Neural progenitor cell (in vitro differentiated cells): Measurements from ENCODE around the gene AKIRIN2. TPM values are rescaled to one million over a fixed set of nuclear protein-coding genes. Genes with fewer than 3 reads are reported as not detected.

ENCODE experiments used
- DNase-seq: peaks from one replicate; pipeline ENCODE4 v3.0.0-alpha.2; 2016; ENCODE audit warnings: low spot score
- H2AFZ ChIP-seq: fragments of 200-600 bp; sonication (generic); replicated peaks from 2 replicates; pipeline ENCODE4 v1.6.1; 2016; ENCODE audit warnings: antibody characterized with exemption
- H3F3A ChIP-seq: fragments of 200-600 bp; sonication (generic); 2 replicates; pipeline ENCODE4 v1.6.1; 2016; ENCODE audit warnings: antibody characterized with exemption, low read depth
- H3K27ac ChIP-seq: fragments of 200-600 bp; sonication (generic); 2 replicates; pipeline ENCODE4 v1.5.1; 2016; ENCODE audit warnings: mild to moderate bottlenecking
- H3K27me3 ChIP-seq: fragments of 200-600 bp; sonication (generic); 2 replicates; pipeline ENCODE4 v1.6.1; 2016; ENCODE audit warnings: mild to moderate bottlenecking, moderate library complexity
- H3K36me3 ChIP-seq: fragments of 200-600 bp; sonication (generic); 2 replicates; pipeline ENCODE4 v1.5.1; 2016
- H3K4me1 ChIP-seq: fragments of 200-600 bp; sonication (generic); 2 replicates; pipeline ENCODE4 v1.6.1; 2016; ENCODE audit warnings: mixed run types
- H3K4me2 ChIP-seq: fragments of 200-600 bp; sonication (generic); 2 replicates; pipeline ENCODE4 v1.6.1; 2016
- H3K4me3 ChIP-seq: fragments of 200-600 bp; sonication (generic); 2 replicates; pipeline ENCODE4 v1.5.1; 2016
- H3K79me2 ChIP-seq: fragments of 200-600 bp; sonication (generic); 2 replicates; pipeline ENCODE4 v1.6.1; 2016; ENCODE audit warnings: low read depth
- H3K9ac ChIP-seq: fragments of 200-600 bp; sonication (generic); 2 replicates; pipeline ENCODE4 v1.6.1; 2016
- H3K9me3 ChIP-seq: fragments of 200-600 bp; sonication (generic); 2 replicates; pipeline ENCODE4 v1.5.1; 2016; ENCODE audit warnings: low read depth
- H4K20me1 ChIP-seq: fragments of 200-600 bp; sonication (generic); 2 replicates; pipeline ENCODE4 v1.6.1; 2016; ENCODE audit warnings: low read depth
- H3K27ac Mint-ChIP-seq: 3 replicates; pipeline ENCODE4 v1.8.0; 2021; ENCODE audit warnings: mixed read lengths
- H3K27me3 Mint-ChIP-seq: 2 replicates; pipeline ENCODE4 v1.8.0; 2022; ENCODE audit warnings: low read depth, mild to moderate bottlenecking, inconsistent platforms, moderate library complexity, mixed read lengths; ENCODE audit not compliant: insufficient read depth
- H3K36me3 Mint-ChIP-seq: 3 replicates; pipeline ENCODE4 v1.8.0; 2021; ENCODE audit warnings: mixed read lengths
- H3K4me1 Mint-ChIP-seq: 3 replicates; pipeline ENCODE4 v1.8.0; 2021; ENCODE audit warnings: mixed read lengths
- H3K4me3 Mint-ChIP-seq: 3 replicates; pipeline ENCODE4 v1.8.0; 2021; ENCODE audit warnings: mild to moderate bottlenecking, moderate library complexity, mixed read lengths
- H3K9me3 Mint-ChIP-seq: 3 replicates; pipeline ENCODE4 v1.8.0; 2020; ENCODE audit warnings: mixed read lengths
- CTCF ChIP-seq: fragments of 200-600 bp; sonication (generic); IDR thresholded peaks from 2 replicates; pipeline ENCODE4 v1.5.1; 2017; ENCODE audit warnings: antibody characterized with exemption, mild to moderate bottlenecking
- EZH2 ChIP-seq: fragments of 200-600 bp; sonication (generic); IDR thresholded peaks from 2 replicates; pipeline ENCODE4 v1.6.1; 2017; ENCODE audit warnings: antibody characterized with exemption, mild to moderate bottlenecking, moderate library complexity
- EZH2phosphoT487 ChIP-seq: fragments of 200-600 bp; sonication (generic); IDR thresholded peaks from 2 replicates; pipeline ENCODE4 v1.6.1; 2017; ENCODE audit warnings: antibody characterized with exemption
- total RNA-seq: library from RNA; depleted of rRNA; stranded (reverse); fragments of >200 nt; gene quantifications from 2 replicates; pipeline ENCODE4 v1.2.3, GENCODE V29; 2015; ENCODE audit warnings: low replicate concordance

Gene AKIRIN2
- total RNA-seq, 1 donor from 2014 or later, result 76.7 TPM

DNA sequence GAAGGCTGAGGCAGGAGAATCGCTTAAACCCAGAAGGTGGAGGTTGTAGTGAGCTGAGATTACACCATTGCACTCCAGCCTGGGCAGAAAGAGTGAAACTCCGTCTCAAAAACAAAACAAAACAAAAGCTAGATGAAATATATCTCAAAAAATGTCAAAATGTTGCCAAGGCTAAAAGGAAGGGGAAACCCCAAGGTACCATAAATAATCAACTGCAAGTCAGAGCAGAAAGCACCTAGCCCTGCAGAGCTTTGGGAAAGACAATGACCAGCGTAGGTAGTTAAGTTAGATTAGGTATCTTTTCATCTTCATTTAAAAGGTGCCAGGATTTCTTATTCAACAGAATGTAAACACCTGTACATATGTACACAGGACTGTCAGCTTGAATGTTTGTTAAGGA is 33.0 kb downstream of the AKIRIN2 start:
- no peak overlapping the region for H3K4me3 ChIP-seq
- no peak overlapping the region for H2AFZ ChIP-seq
- DNase-seq, result no peak
- Mint-ChIP-seq H3K36me3 (peaks cover 21% of the 10 kb centered on the region), H3K27ac (no peak overlapping the region), H3K27me3 (peaks cover 3% of the 10 kb centered on the region), H3K9me3 (no peaks in the 10 kb centered on the region), H3K4me3 (no peak overlapping the region), H3K4me1 (no peaks in the 10 kb centered on the region)
- H3K4me1 ChIP-seq, result peaks cover 8% of the 10 kb centered on the region
- H3K27me3 ChIP-seq, result no peaks in the 10 kb centered on the region
- peaks cover 22% of the 10 kb centered on the region for H3F3A ChIP-seq
- TF ChIP-seq EZH2, result no peak
- TF ChIP-seq EZH2phosphoT487, result no peak
- no peak for TF ChIP-seq CTCF
- no peak overlapping the region for H3K4me2 ChIP-seq
- H3K27ac ChIP-seq, result no peak overlapping the region
- H3K79me2 ChIP-seq, result no peaks in the 10 kb centered on the region
- H4K20me1 ChIP-seq, result no peaks in the 10 kb centered on the region
- H3K9ac ChIP-seq, result no peak overlapping the region
- H3K36me3 ChIP-seq, result peaks cover 18% of the 10 kb centered on the region
- H3K9me3 ChIP-seq, result no peaks in the 10 kb centered on the region

GRCh38 chr6:87668013-87668412 is 34.0 kb downstream of the AKIRIN2 start:
- no peak overlapping the region for H3K27ac ChIP-seq
- Mint-ChIP-seq H3K4me1 (no peaks in the 10 kb centered on the region), H3K4me3 (no peak overlapping the region), H3K36me3 (peaks cover 18% of the 10 kb centered on the region), H3K27me3 (peaks cover 3% of the 10 kb centered on the region), H3K9me3 (no peaks in the 10 kb centered on the region), H3K27ac (no peak overlapping the region)
- DNase-seq, result no peak
- no peak for TF ChIP-seq EZH2phosphoT487
- TF ChIP-seq EZH2, result no peak
- no peak for TF ChIP-seq CTCF
- H3K4me3 ChIP-seq, result no peak overlapping the region
- peaks cover 18% of the 10 kb centered on the region for H3K36me3 ChIP-seq
- peaks cover 26% of the 10 kb centered on the region for H3F3A ChIP-seq
- no peak overlapping the region for H2AFZ ChIP-seq
- H3K4me1 ChIP-seq, result peaks cover 8% of the 10 kb centered on the region
- no peak overlapping the region for H3K4me2 ChIP-seq
- H3K9ac ChIP-seq, result no peak overlapping the region
- no peaks in the 10 kb centered on the region for H3K9me3 ChIP-seq
- H4K20me1 ChIP-seq, result no peaks in the 10 kb centered on the region
- no peaks in the 10 kb centered on the region for H3K79me2 ChIP-seq
- H3K27me3 ChIP-seq, result no peaks in the 10 kb centered on the region

DNA sequence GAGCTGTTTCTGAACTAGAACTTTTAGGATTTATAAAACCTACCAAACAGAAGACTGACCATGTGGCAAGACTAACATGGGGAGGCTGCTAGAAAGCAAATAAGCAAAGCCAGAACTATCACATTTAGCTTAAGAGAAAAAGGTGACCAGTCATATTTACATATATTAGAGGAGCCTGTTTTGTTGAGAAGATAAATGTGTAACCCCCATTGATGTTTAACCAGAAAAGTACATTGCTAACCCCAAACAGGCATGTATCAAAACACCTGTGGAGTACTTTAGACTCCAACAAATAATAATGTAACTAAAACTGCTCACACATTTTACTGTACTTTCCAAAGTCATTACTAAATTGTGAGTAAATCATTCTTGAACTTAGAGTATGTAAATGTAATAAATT is 35.0 kb downstream of the AKIRIN2 start:
- Histone ChIP-seq H2AFZ (no peak overlapping the region), H3K27me3 (no peaks in the 10 kb centered on the region), H3K27ac (no peak overlapping the region), H3K4me2 (no peak overlapping the region), H3K79me2 (no peaks in the 10 kb centered on the region), H3K9ac (no peak overlapping the region), H3K4me3 (no peak overlapping the region), H3K9me3 (no peaks in the 10 kb centered on the region), H3F3A (peaks cover 22% of the 10 kb centered on the region), H3K4me1 (peaks cover 8% of the 10 kb centered on the region), H4K20me1 (no peaks in the 10 kb centered on the region), H3K36me3 (peaks cover 18% of the 10 kb centered on the region)
- no peak for DNase-seq
- no peaks in the 10 kb centered on the region for H3K4me1 Mint-ChIP-seq
- H3K4me3 Mint-ChIP-seq, result no peak overlapping the region
- H3K27me3 Mint-ChIP-seq, result peaks cover 3% of the 10 kb centered on the region
- peaks cover 15% of the 10 kb centered on the region for H3K36me3 Mint-ChIP-seq
- H3K27ac Mint-ChIP-seq, result no peak overlapping the region
- H3K9me3 Mint-ChIP-seq, result no peaks in the 10 kb centered on the region
- no peak for TF ChIP-seq CTCF
- no peak for TF ChIP-seq EZH2
